Measurements from ENCODE around the gene TMEM247.

GRCh38 chr2:46490521-46491141 is 11.3 kb downstream of the TMEM247 start:
- TF ChIP-seq CEBPB (IDR thresholded peaks at IDR 0.05; ENCODE audit: borderline replicate concordance in 1 of 2, low read depth in 2 of 2, low read length in 2 of 2) = no peak
- peak in 1 of 2 experiments; percentile 74; a peak in 2 of 4 replicates for TF ChIP-seq ETV6 (conservative IDR thresholded peaks at IDR 0.05 in 1 of 2, IDR thresholded peaks at IDR 0.05 in 1 of 2; ENCODE audit: borderline replicate concordance in 1 of 2, low read depth in 1 of 2)
- no peak for TF ChIP-seq TAF1 (IDR thresholded peaks at IDR 0.05; ENCODE audit: borderline replicate concordance, low read depth, low read length)
- no peak for TF ChIP-seq YY1 (IDR thresholded peaks at IDR 0.05; ENCODE audit: low read depth, low read length)
- TF ChIP-seq CTCF (IDR thresholded peaks at IDR 0.05 in 2 of 3, conservative IDR thresholded peaks at IDR 0.05 in 1 of 3; ENCODE audit: control insufficient read depth in 2 of 3, extremely low read depth in 1 of 3, insufficient read depth in 1 of 3, low read depth in 3 of 3, low read length in 3 of 3) = peak; percentile 1 to 46 (median 28); a peak in 4 of 6 replicates
- TF ChIP-seq POLR2A (IDR thresholded peaks at IDR 0.05; ENCODE audit: low read depth, low read length) = no peak
- TF ChIP-seq CHD1 (IDR thresholded peaks at IDR 0.05; ENCODE audit: low read depth, low read length) = no peak

Data from GM12878 (cell line).